ENCODE results near the gene FKBP8. TPM values are rescaled to one million over a fixed set of nuclear protein-coding genes. Genes with fewer than 3 reads are reported as not detected.

FKBP8 gene
- total RNA-seq, 1 donor from 2014 or later: 86.4 TPM

GRCh38 chr19:18521692-18522123, 21.7 kb downstream of the FKBP8 start, which contains the start of gene ELL:
Gene ELL, minus strand, starts transcription at chr19:18522070. Its CDS starts 15 bp downstream, at chr19:18522055.
- no peak for DNase-seq

- DNase-seq: no peak
Observed at GRCh38 chr19:18520848-18521691, 22.3 kb downstream of the FKBP8 start.

- peak; percentile 35 for DNase-seq
Observed at GRCh38 chr19:18519962-18520847, 23.2 kb downstream of the FKBP8 start.

GRCh38 chr19:18518639-18519038, 24.7 kb downstream of the FKBP8 start:
- DNase-seq: no peak

GRCh38 chr19:18517606-18518005, 25.8 kb downstream of the FKBP8 start:
- DNase-seq: no peak

GRCh38 chr19:18515959-18516358, 27.4 kb downstream of the FKBP8 start:
- DNase-seq: no peak

- no peak for DNase-seq
Observed at GRCh38 chr19:18514800-18515682, 28.3 kb downstream of the FKBP8 start.

- no peak for DNase-seq
Observed at GRCh38 chr19:18513868-18514267, 29.5 kb downstream of the FKBP8 start.

- DNase-seq: no peak
Observed at GRCh38 chr19:18510216-18510615, 33.2 kb downstream of the FKBP8 start.

- no peak for DNase-seq
Observed at GRCh38 chr19:18508585-18508984, 34.8 kb downstream of the FKBP8 start.

GRCh38 chr19:18507727-18508440, 35.5 kb downstream of the FKBP8 start:
- peak; percentile 56 for DNase-seq

- no peak for DNase-seq
Observed at GRCh38 chr19:18507021-18507726, 36.2 kb downstream of the FKBP8 start.

GRCh38 chr19:18506101-18506930, 37.1 kb downstream of the FKBP8 start:
- no peak for DNase-seq

GRCh38 chr19:18504886-18505610, 38.3 kb downstream of the FKBP8 start:
- no peak for DNase-seq

GRCh38 chr19:18503971-18504885, 39.1 kb downstream of the FKBP8 start:
- no peak for DNase-seq

- no peak for DNase-seq
Observed at GRCh38 chr19:18503337-18503970, 39.9 kb downstream of the FKBP8 start.

GRCh38 chr19:18502638-18503294, 40.6 kb downstream of the FKBP8 start:
- DNase-seq: no peak

Data from skin of body (tissue), 2 donors.